H1 (cell line): ENCODE measurements around the gene UBE2L6. TPM values are rescaled to one million over a fixed set of nuclear protein-coding genes. Genes with fewer than 3 reads are reported as not detected.

Experiments
- ATF2 ChIP-seq: IDR thresholded peaks from 2 replicates; pipeline ENCODE4 v1.6.1; 2012; ENCODE audit warnings: low read length, inconsistent platforms
- CBX8 ChIP-seq: fragments of 300-800, 300-1000 bp; sonication (generic); IDR thresholded peaks from 2 replicates; pipeline ENCODE4 v1.7.1; 2016; ENCODE audit warnings: low read depth, low read length, borderline replicate concordance
- CHD1 ChIP-seq: IDR thresholded peaks from 2 replicates; pipeline ENCODE4 v1.6.1; 2012; ENCODE audit warnings: low read depth, low read length, improper control_type of control experiment
- GTF2F1 ChIP-seq: IDR thresholded peaks from 2 replicates; pipeline ENCODE4 v1.6.1; 2012; ENCODE audit warnings: low read depth, low read length, improper control_type of control experiment, borderline replicate concordance
- HDAC2 ChIP-seq, 2 experiments: fragments of 300-600 bp in 1 of 2; sonication (generic) in 1 of 2; IDR thresholded peaks; 2 replicates each; pipeline ENCODE4 v1.6.1; 2011 to 2012; ENCODE audit warnings: low read depth in 2 of 2, low read length in 2 of 2, mild to moderate bottlenecking in 2 of 2, moderate library complexity in 2 of 2, borderline replicate concordance in 1 of 2, inconsistent platforms in 1 of 2
- RNF2 ChIP-seq: fragments of 200-900, 300-1000 bp; sonication (generic); IDR thresholded peaks from 2 replicates; pipeline ENCODE4 v1.7.1; 2016; ENCODE audit warnings: borderline replicate concordance, low read depth, mild to moderate bottlenecking, antibody characterized with exemption, low read length; ENCODE audit not compliant: poor library complexity, severe bottlenecking; ENCODE audit errors: missing control alignments
- SP2 ChIP-seq: IDR thresholded peaks from 2 replicates; pipeline ENCODE4 v1.6.1; 2012; ENCODE audit warnings: mild to moderate bottlenecking, low read length, inconsistent platforms
- TEAD4 ChIP-seq: IDR thresholded peaks from 2 replicates; pipeline ENCODE4 v1.6.1; 2012; ENCODE audit warnings: low read depth, low read length, inconsistent platforms, mixed read lengths
- polyA plus RNA-seq, 7 experiments: library from polyadenylated mRNA; depleted of rRNA in 3 of 7; stranded (reverse) in 5 of 7; unstranded in 2 of 7; fragments of >200 nt in 5 of 7; fragments of 200-250 nt in 2 of 7; gene quantifications; 1 replicate in 5 of 7; 2 replicates in 1 of 7; 4 replicates in 1 of 7; pipeline versions ENCODE4 v1.2.1 to v1.2.3, GENCODE V29; 2011 to 2013; ENCODE audit warnings: missing spikeins in 2 of 7, mixed read lengths in 2 of 7
- total RNA-seq: library from RNA; stranded (reverse); fragmentation: NEBNext Ultra II Directional; extraction: Animal tissue kit (Norgen Biotek cat#: 25700); gene quantifications from 2 replicates; pipeline ENCODE4 v1.2.1, GENCODE V29; 2021

Gene UBE2L6
- total and polyA plus RNA-seq, 2 of the 8 experiments (the other 6 are each of a cell fraction or from before 2014, with no cell fraction given), result 67.8 to 89.2 TPM

- TF ChIP-seq ATF2, result no peak
- no peak for TF ChIP-seq SP2
- no peak for TF ChIP-seq CHD1
- peak; percentile 80; the same call in 1 of the 2 replicates for TF ChIP-seq TEAD4
- TF ChIP-seq CBX8, result no peak
- TF ChIP-seq GTF2F1, result no peak
- TF ChIP-seq RNF2, result no peak
- TF ChIP-seq HDAC2 (IDR thresholded peaks at IDR 0.05; ENCODE audit: borderline replicate concordance in 1 of 2, low read depth in 2 of 2, low read length in 2 of 2), result peak in 1 of 2 experiments; percentile 80; a peak in 1 of 4 replicates
These were observed 30.7 kb upstream of the UBE2L6 start (continued) for GRCh38 chr11:57597916-57598830.
